SH-SY5Y (cell line): ENCODE data around the gene ENOX1.

Experiments
- GATA2 ChIP-seq: IDR thresholded peaks from 2 replicates; pipeline ENCODE4 v1.6.1; 2011; ENCODE audit warnings: mild to moderate bottlenecking, low read depth, low read length
- GATA3 ChIP-seq: IDR thresholded peaks from 2 replicates; pipeline ENCODE4 v1.6.1; 2011; ENCODE audit warnings: low read depth, mild to moderate bottlenecking, low read length, moderate library complexity

ENOX1 gene

GRCh38 chr13:43355774-43356173, 431.0 kb downstream of the ENOX1 start:
- no peak for TF ChIP-seq GATA2
- TF ChIP-seq GATA3: no peak

- TF ChIP-seq GATA3: no peak
- no peak for TF ChIP-seq GATA2
These were observed 432.4 kb downstream of the ENOX1 start for GRCh38 chr13:43354153-43354945.

DNA sequence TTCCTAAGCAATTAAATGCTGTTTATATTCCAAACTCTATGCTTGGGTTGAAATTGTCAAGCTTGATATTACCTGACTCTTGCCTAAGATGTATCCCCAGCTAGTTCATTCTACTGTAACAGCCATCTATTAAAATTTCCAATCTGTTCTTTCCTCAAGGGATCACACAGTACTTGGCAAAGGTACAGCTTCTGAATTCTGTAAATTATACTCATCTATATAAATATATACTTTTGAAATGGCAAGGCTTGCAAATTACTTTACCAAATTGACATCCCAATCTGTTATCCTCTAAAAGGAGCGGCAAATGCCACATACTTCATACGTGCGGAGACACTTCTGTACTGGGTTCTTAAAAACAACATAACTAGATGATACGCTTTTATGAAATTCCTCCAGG, 433.1 kb downstream of the ENOX1 start:
- TF ChIP-seq GATA3 (no peak), GATA2 (no peak)

DNA sequence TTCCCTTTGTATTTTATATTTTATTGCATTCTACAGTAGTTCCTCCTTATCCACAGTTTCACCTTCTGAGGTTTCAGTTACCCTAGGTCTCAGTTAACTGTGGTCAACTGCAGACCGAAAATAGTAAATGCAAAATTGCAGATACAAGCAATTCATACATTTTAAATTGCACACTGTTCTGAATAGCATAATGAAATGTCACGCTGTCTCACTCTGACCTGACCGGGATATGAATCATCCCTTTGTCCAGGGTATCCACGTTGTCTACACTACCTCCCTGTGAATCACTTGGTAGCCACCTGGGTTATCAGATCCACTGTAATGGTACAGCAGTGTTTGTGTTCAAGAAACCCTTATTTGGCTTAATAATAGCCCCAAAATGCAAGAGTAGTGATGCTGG, 438.4 kb downstream of the ENOX1 start:
- no peak for TF ChIP-seq GATA3

DNA sequence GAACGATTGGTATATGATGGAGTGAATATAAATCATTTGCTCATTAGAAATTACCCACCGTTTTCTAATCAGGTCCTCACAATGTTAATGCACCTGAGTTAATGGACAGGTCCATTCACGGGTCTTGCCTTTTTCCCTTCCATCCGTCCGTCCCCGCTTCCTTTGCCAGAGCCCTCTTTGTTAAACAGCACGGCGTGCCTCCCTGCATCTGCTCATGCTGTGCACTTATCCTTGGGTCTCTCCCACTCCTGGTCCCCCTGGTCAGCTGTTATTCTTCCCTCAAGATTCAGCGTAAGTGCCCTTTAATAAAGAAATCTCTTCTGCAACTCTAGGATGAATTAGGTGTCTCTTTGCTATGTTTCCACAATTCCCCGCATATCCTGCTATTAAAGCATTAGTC, 438.9 kb downstream of the ENOX1 start:
- TF ChIP-seq GATA3 (no peak), GATA2 (no peak)

DNA sequence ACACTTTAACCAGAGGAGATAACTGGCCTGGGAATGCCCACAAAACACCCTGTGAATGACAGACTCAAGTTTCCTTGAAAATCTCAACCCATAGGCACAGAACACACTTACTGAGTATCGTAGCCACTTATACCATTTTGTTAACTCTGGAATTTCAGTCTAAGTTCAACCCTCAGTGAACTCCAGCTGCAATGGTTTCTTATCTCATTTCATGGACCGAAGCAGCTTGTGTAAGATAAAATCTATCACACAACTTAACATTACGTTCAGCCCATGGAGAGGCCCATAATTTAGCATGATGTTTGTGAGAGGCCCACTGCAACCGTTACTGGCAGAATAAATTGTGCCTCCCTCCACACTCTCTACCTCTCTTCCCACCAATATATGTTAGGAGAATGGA, 440.3 kb downstream of the ENOX1 start:
- peak; percentile 79 for TF ChIP-seq GATA2
- peak; percentile 73; the same call in 1 of the 2 replicates for TF ChIP-seq GATA3

DNA sequence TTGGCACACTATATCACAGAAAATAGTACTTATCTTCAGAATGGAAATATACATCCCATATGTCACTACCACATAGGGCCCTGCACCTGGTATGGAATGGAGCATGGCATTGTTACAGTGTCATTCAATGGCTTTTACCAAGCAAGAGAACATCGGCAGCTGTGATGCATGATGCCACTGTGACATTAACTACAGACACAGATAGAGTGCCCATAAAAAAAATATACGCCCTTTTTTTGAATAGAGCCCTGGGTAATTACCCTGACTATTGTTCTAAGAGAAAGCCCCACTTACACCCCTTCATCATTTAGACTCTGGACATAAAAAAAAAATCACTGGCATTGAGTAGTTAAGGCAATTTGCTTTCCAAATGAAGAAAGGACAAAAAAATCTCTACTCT, 443.1 kb downstream of the ENOX1 start:
- no peak for TF ChIP-seq GATA2
- TF ChIP-seq GATA3: no peak

DNA sequence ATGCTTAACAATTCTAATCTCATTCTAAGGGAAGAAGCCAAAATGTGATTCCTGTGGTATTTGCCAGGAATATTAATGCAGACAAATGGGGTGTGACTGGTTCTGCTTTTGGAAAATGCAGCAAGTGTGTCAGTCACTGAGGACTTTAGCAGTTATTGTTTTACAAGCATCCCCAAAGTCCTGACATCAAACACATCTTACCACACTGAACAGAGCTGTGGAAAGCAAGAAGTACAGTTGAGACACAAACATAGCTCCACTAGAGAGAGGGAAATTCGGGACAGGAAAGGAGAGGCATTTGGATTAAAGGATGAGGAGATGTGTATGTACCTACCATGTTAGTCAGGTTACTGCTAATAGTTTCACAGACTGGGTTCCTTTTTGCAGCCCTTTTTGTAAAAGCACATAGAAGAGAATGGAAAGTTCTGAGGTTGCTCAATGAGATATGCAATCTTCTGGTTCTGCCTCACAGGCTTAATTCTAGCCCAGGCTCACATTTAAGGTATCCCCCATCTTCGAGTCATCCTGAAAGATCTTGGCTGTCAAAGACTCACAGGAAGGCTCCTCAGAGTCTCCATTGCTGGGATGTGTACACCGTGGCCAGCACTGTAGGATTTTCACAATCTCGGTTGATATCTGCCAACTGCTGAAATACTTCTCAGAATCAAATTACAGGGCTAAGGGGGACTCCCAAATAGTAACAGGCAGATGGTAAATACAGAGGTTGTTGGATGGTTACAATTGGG, 446.8 kb downstream of the ENOX1 start:
- no peak for TF ChIP-seq GATA2

DNA sequence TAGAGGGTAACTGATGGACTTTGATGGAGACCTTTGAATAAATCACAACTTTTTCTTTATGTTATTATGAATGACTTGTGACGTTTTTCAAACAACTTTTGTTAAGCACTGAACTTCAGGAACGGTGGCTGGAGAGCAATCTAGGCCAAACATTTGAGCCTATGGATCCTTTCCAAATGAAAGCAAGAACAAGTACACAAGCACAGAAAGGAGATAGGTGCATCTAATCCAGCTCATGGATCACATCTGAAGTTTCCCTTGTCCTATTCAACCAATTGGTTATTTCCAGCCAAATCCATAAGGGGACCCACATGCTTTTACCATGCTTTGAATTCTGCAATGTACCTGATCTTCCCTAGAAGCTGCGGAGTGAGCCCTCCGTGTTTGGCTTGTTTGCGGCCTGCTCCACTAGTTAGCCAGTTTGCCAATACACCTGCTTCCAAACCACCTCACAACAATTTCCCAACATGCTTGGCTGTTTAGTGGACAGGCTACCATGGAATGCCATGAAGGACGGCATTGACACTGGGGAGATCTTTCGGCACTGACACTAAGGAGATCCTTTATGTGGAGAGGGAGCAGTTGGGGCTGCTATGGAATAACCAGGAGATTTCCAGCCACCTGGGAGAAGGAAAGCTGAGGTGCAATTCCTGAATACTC, 447.5 kb downstream of the ENOX1 start:
- no peak for TF ChIP-seq GATA2
- TF ChIP-seq GATA3: no peak

DNA sequence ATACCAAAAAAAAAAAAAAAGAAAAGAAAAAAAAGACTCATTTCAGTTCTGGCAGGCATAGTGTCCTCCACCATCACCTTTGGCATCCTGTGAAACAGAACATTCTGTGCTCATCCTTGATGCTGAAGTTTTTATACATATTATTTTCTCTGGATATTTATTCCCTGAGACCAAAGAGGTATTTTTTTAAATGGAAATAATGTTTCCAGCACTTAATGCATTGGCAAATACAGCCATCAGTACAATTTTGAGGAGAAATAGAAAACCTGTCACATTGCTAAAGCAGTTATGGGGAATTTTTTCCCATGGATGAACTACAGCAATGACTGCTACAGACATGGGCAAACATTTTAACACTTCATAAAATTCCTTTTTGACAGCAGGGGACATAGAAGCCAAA, 451.0 kb downstream of the ENOX1 start:
- TF ChIP-seq GATA2 (no peak), GATA3 (no peak)

GRCh38 chr13:43333176-43333575, 453.6 kb downstream of the ENOX1 start:
- TF ChIP-seq GATA3 (no peak), GATA2 (no peak)

GRCh38 chr13:43331672-43332071, 455.1 kb downstream of the ENOX1 start:
- no peak for TF ChIP-seq GATA2

DNA sequence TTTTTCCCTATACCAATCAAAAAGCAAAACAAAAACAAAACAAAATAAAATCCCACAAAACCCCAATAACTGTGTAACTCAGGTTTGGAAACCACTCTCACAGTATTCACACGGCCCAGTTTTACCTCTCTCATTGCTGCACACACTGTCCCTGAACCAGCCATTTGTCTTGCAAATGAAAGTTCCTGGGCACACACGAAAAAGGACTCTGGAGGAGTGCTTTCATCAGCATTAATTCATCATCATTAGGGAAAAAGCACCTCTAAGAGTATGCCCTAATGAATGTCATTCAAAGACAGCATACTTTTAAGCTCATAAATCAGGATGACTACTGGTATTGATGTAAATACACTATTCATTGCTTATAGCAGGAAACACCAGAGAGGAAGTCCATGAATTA, 457.1 kb downstream of the ENOX1 start:
- TF ChIP-seq GATA2 (no peak), GATA3 (no peak)

- no peak for TF ChIP-seq GATA3
- TF ChIP-seq GATA2: no peak
These were observed 457.9 kb downstream of the ENOX1 start for GRCh38 chr13:43328907-43329306.

GRCh38 chr13:43326100-43326499, 460.7 kb downstream of the ENOX1 start:
- TF ChIP-seq GATA2: no peak
- TF ChIP-seq GATA3: no peak
